GM18505 (cell line): ENCODE measurements around the gene AREG.

ENCODE experiments used
- ATAC-seq: cut with Tn5 transposase; IDR thresholded peaks from one replicate; pipeline ENCODE4 v1.9.1; 2021; ENCODE audit not compliant: unreplicated experiment
- POLR2A ChIP-seq: IDR thresholded peaks from 4 replicates; pipeline ENCODE4 v1.6.1; 2011; ENCODE audit warnings: borderline replicate concordance; ENCODE audit not compliant: insufficient read depth, insufficient read length; ENCODE audit errors: extremely low read depth

Gene AREG

DNA sequence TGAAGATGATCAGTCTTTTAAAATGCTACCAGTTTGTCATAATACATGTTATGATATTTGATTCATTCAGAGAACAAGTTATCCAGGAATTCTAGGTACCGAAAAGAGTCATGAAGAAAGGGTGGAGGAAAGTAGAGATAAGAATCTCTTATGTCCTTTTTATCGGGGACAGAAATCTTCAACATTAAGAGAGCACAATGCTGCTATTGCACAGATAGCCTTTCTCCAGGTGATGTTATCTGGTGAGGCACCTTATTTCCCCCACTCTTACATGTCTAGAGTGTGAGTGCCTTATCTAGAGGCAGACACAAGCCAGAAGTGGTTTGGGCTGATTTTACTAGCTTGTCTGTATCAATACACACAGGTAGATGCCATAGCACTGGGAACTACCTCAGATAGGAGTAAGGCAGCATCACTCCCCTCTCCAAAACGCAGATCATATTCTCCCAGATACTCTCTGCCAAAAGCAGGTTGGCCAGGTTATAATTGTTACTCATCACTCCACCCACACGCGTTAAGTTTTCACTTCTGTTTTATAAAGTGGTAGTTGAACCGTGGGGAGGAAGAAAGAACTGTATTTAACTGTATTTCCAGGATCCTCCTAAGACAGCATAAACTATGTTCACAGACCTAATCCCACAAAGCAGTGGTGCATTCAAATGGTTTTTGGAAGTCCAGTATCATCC is 38.4 kb downstream of the AREG start:
- no peak for ATAC-seq
- TF ChIP-seq POLR2A = no peak

DNA sequence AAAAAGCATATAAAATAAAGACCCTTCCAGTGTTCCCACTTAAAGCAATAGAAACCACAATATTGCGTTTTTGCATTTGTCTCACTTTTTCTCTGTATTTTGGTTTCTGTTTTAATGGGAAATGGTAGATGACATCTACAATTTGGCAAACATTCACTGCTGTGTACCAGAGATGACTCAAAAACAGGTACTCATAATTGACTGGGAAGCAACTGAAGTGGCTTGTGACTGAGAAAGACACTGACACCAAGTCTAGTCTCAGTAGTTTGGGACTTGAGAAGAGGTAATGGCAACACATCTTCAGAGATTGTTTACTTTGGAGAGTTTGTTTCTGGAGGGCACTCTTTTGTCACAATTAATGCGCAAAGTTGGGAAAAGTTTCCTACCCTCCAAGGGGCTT is 42.0 kb downstream of the AREG start:
- ATAC-seq = no peak
- TF ChIP-seq POLR2A = no peak

GRCh38 chr4:74487771-74488170 is 42.8 kb downstream of the AREG start:
- TF ChIP-seq POLR2A = no peak
- ATAC-seq = no peak

GRCh38 chr4:74490736-74491135 is 45.8 kb downstream of the AREG start:
- no peak for TF ChIP-seq POLR2A
- no peak for ATAC-seq

- no peak for ATAC-seq
Observed at GRCh38 chr4:74499986-74500781, 55.2 kb downstream of the AREG start.

GRCh38 chr4:74501579-74501978 is 56.6 kb downstream of the AREG start:
- TF ChIP-seq POLR2A = no peak
- ATAC-seq = no peak

More at GRCh38 chr4:74499986-74500781, 55.2 kb downstream of the AREG start:
- TF ChIP-seq POLR2A = no peak

DNA sequence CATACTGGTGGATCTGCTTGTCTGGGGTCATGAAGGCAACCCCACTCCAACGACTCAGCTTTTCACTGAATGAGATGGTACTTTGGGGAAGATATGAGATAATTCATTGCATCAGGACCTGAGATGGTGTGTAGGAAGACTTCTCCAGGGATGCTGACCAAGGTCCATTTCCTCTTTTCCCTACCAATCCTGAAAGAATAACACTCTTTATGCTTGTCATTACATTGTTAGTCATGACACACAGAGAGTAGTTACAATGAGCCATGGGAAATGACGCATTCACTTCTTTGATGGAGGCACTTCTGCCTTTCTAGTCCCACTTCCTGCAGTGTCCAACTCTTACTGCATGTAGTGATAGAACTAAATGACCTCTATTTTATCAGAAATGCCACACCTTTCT is 58.6 kb downstream of the AREG start:
- ATAC-seq = no peak
- TF ChIP-seq POLR2A = no peak

DNA sequence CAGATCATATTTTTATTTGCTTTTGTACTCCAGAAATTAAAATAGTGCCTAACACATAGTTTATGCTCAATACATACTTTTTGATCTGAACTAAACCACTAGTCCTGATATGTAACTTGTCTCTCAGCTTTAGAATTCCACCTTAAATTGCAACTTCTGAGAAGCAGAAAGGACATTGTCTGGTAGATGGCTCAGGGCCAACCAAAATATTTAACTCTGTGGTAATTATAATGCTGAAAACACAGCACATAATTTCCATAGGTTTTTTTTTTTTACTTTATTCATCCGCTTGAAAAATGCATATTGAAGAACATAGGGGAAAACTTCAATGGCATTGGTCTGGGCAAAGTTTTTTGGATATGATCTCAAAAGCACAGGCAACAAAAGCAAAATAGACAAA is 59.3 kb downstream of the AREG start:
- no peak for ATAC-seq
- no peak for TF ChIP-seq POLR2A
